ENCODE data around the gene LPCAT3. TPM values are rescaled to one million over a fixed set of nuclear protein-coding genes. Genes with fewer than 3 reads are reported as not detected.
A peak's percentile ranks its signal among the peaks of the same experiment; 100 is the strongest.

LPCAT3 gene
- total RNA-seq, 1 donor from 2014 or later: 42.0 TPM

DNA sequence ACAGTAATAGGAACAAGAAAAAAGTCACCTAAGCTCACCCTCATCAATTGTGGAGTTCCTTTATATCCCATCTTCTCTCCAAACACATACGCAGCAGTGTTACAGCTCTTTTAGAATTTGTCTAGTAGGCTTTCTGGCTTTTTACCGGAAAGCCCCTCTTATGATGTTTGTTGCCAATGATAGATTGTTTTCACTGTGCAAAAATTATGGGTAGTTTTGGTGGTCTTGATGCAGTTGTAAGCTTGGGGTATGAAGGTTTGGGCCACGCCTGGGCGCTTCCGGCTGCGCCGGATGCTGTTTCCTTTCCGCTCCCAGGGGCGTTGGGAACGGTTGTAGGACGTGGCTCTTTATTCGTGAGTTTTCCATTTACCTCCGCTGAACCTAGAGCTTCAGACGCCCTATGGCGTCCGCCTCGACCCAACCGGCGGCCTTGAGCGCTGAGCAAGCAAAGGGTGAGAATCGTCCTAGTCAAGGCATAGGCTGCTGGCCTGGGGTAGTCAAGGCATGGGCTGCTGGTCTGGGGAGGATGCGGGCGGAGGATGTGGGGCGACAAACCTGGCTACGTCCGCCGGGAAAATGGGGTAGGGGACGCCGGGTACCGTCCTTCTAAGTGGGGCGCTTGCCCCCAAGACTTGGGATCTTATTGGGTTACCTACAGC is 74.4 kb downstream of the LPCAT3 start, which contains the start of the genes C12orf57 and RNU7-1:
C12orf57 (plus strand) TSS at position 301 of the 659 bp plus-strand sequence; CDS start at position 401, 100 bp downstream.
RNU7-1 (plus strand) TSS at position 95 of the 659 bp plus-strand sequence.
- intact Hi-C loops (cut with DNase I): loop anchor here (5.0 kb wide), 1 partner anchor 148 kb away; the partner anchor contains the start of gene C1R
- TF ChIP-seq POLR2A (IDR thresholded peaks at IDR 0.05) (peak in 1 of 2 donors; percentile 62), POLR2AphosphoS5 (IDR thresholded peaks at IDR 0.05; ENCODE audit: insufficient read depth in 1 of 2, low read depth in 1 of 2) (peak; percentile 77 to 83), CTCF (IDR thresholded peaks at IDR 0.05) (no peak)
- H3K4me3 ChIP-seq: peak within 1 kb of the TSS; percentile 56 to 73
- no peaks in the 10 kb centered on the region for H3K9me3 ChIP-seq
- peaks cover 41% of the 10 kb centered on the region for H3K4me1 ChIP-seq
- H3K27ac ChIP-seq: peak within 1 kb of the TSS; percentile 95
- no peaks in the 10 kb centered on the region for H3K36me3 ChIP-seq
- H3K27me3 ChIP-seq: no peaks in the 10 kb centered on the region
- no peak for DNase-seq (ENCODE audit: extremely low spot score in 2 of 2)

GRCh38 chr12:6943389-6943721 is 74.9 kb downstream of the LPCAT3 start:
- peak overlapping the region; percentile 56 to 73 for H3K4me3 ChIP-seq
- H3K27ac ChIP-seq: peak overlapping the region; percentile 95
- no peak for DNase-seq (ENCODE audit: extremely low spot score in 2 of 2)
- intact Hi-C loops (cut with DNase I): loop anchor here (5.0 kb wide), 1 partner anchor 149 kb away; the partner anchor contains the start of gene C1R
- H3K9me3 ChIP-seq: no peaks in the 10 kb centered on the region
- no peaks in the 10 kb centered on the region for H3K27me3 ChIP-seq
- H3K4me1 ChIP-seq: peaks cover 46% of the 10 kb centered on the region
- no peaks in the 10 kb centered on the region for H3K36me3 ChIP-seq
- no peak for TF ChIP-seq CTCF (IDR thresholded peaks at IDR 0.05)
- peak in 1 of 2 donors; percentile 11 for TF ChIP-seq POLR2A (IDR thresholded peaks at IDR 0.05)

GRCh38 chr12:6942331-6942665 is 76.0 kb downstream of the LPCAT3 start:
- Histone ChIP-seq H3K4me3 (no peak overlapping the region), H3K27ac (peak overlapping the region; percentile 95), H3K4me1 (peaks cover 55% of the 10 kb centered on the region), H3K27me3 (no peaks in the 10 kb centered on the region), H3K36me3 (no peaks in the 10 kb centered on the region), H3K9me3 (no peaks in the 10 kb centered on the region)
- DNase-seq (ENCODE audit: extremely low spot score in 2 of 2): no peak
- no peak for TF ChIP-seq CTCF (IDR thresholded peaks at IDR 0.05)
- no peak for TF ChIP-seq POLR2AphosphoS5 (IDR thresholded peaks at IDR 0.05; ENCODE audit: insufficient read depth in 1 of 2, low read depth in 1 of 2)
- intact Hi-C loops (cut with DNase I): loop anchor here (5.0 kb wide), 1 partner anchor 150 kb away; the partner anchor contains the start of gene C1R

DNA sequence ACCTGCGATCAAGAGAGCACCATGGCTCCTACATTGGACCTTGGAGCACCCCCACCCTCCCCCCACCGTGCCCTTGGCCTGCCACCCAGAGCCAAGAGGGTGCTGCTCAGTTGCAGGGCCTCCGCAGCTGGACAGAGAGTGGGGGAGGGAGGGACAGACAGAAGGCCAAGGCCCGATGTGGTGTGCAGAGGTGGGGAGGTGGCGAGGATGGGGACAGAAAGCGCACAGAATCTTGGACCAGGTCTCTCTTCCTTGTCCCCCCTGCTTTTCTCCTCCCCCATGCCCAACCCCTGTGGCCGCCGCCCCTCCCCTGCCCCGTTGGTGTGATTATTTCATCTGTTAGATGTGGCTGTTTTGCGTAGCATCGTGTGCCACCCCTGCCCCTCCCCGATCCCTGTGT is 76.5 kb downstream of the LPCAT3 start:
- no peaks in the 10 kb centered on the region for H3K27me3 ChIP-seq
- TF ChIP-seq CTCF (IDR thresholded peaks at IDR 0.05): no peak
- no peak for TF ChIP-seq POLR2AphosphoS5 (IDR thresholded peaks at IDR 0.05; ENCODE audit: insufficient read depth in 1 of 2, low read depth in 1 of 2)
- no peak for TF ChIP-seq POLR2A (IDR thresholded peaks at IDR 0.05)
- H3K4me3 ChIP-seq: no peak overlapping the region
- DNase-seq (ENCODE audit: extremely low spot score in 2 of 2): no peak
- peaks cover 60% of the 10 kb centered on the region for H3K4me1 ChIP-seq
- intact Hi-C loops (cut with DNase I): loop anchor here (5.0 kb wide), 1 partner anchor 151 kb away; the partner anchor contains the start of gene C1R
- no peaks in the 10 kb centered on the region for H3K36me3 ChIP-seq
- H3K27ac ChIP-seq: no peak overlapping the region
- H3K9me3 ChIP-seq: no peaks in the 10 kb centered on the region

DNA sequence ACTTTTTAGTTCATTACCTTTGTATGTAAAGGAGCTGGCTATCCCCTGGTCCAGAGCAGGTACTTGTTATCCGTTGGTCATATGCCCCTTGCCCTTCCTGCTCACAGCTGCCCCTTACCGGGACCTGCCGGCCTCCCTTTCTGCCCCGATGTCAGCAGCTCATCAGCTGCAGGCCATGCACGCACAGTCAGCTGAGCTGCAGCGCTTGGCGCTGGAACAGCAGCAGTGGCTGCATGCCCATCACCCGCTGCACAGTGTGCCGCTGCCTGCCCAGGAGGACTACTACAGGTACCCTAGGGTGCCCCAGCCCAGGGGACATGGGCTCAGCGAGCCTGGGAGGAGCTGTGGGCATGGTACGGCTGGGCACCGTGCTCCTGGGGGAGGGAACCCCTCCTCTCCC is 77.0 kb downstream of the LPCAT3 start:
- TF ChIP-seq CTCF (IDR thresholded peaks at IDR 0.05) (no peak), POLR2A (IDR thresholded peaks at IDR 0.05) (no peak), POLR2AphosphoS5 (IDR thresholded peaks at IDR 0.05; ENCODE audit: insufficient read depth in 1 of 2, low read depth in 1 of 2) (peak in 1 of 2 donors; percentile 50)
- no peaks in the 10 kb centered on the region for H3K36me3 ChIP-seq
- no peaks in the 10 kb centered on the region for H3K27me3 ChIP-seq
- no peak for DNase-seq (ENCODE audit: extremely low spot score in 2 of 2)
- H3K4me3 ChIP-seq: no peak overlapping the region
- H3K4me1 ChIP-seq: peaks cover 58% of the 10 kb centered on the region
- H3K27ac ChIP-seq: no peak overlapping the region
- H3K9me3 ChIP-seq: no peaks in the 10 kb centered on the region
- intact Hi-C loops (cut with DNase I): loop anchor here (5.0 kb wide), 1 partner anchor 151 kb away; the partner anchor contains the start of gene C1R
